ENCODE data around the gene ATOH8.

DNA sequence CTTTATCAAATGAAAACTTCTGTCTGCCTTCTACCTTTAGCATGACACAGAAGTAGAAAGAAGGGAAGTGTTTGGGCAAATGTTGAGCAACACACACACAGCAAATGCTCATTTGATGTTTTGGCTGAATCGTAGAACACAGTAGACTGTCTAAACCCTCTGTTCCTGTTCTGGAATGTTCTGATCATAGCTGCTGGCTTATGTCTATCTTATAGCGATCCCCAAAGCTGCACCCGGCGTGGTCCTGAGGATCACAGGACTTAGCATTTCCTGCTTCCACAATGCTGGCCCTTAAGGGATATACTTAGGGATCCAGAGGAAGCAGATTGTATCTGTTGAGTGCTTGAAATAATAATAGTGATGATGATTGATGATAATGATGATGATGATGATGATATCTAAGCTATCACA is 44.4 kb upstream of the ATOH8 start:
- TF ChIP-seq SMC3 (IDR thresholded peaks at IDR 0.05; ENCODE audit: low read depth, low read length) (no peak), NFIC (IDR thresholded peaks at IDR 0.05; ENCODE audit: borderline replicate concordance) (no peak)
- TF ChIP-seq, protein P1, sequence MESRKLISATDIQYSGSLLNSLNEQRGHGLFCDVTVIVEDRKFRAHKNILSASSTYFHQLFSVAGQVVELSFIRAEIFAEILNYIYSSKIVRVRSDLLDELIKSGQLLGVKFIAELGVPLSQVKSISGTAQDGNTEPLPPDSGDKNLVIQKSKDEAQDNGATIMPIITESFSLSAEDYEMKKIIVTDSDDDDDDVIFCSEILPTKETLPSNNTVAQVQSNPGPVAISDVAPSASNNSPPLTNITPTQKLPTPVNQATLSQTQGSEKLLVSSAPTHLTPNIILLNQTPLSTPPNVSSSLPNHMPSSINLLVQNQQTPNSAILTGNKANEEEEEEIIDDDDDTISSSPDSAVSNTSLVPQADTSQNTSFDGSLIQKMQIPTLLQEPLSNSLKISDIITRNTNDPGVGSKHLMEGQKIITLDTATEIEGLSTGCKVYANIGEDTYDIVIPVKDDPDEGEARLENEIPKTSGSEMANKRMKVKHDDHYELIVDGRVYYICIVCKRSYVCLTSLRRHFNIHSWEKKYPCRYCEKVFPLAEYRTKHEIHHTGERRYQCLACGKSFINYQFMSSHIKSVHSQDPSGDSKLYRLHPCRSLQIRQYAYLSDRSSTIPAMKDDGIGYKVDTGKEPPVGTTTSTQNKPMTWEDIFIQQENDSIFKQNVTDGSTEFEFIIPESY (IDR thresholded peaks at IDR 0.05; ENCODE audit: borderline replicate concordance, low read depth), result no peak
- TF ChIP-seq, protein P2, sequence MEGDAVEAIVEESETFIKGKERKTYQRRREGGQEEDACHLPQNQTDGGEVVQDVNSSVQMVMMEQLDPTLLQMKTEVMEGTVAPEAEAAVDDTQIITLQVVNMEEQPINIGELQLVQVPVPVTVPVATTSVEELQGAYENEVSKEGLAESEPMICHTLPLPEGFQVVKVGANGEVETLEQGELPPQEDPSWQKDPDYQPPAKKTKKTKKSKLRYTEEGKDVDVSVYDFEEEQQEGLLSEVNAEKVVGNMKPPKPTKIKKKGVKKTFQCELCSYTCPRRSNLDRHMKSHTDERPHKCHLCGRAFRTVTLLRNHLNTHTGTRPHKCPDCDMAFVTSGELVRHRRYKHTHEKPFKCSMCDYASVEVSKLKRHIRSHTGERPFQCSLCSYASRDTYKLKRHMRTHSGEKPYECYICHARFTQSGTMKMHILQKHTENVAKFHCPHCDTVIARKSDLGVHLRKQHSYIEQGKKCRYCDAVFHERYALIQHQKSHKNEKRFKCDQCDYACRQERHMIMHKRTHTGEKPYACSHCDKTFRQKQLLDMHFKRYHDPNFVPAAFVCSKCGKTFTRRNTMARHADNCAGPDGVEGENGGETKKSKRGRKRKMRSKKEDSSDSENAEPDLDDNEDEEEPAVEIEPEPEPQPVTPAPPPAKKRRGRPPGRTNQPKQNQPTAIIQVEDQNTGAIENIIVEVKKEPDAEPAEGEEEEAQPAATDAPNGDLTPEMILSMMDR (IDR thresholded peaks at IDR 0.05), result no peak

Measured in SK-N-SH (cell line).